BE2C (cell line): ENCODE results near the gene ZNF331.

Experiments used
- DNase-seq: peaks from one replicate; pipeline ENCODE4 v3.0.0-alpha.2; 2020
- H3K27me3 ChIP-seq: fragments of 250-450 bp; sonication (Bioruptor Pico); 2 replicates; pipeline ENCODE4 v1.5.1; 2020; ENCODE audit warnings: mild to moderate bottlenecking
- H3K36me3 ChIP-seq: fragments of 250-450 bp; sonication (Bioruptor Pico); 2 replicates; pipeline ENCODE4 v1.5.1; 2020; ENCODE audit warnings: mild to moderate bottlenecking
- H3K4me1 ChIP-seq: fragments of 250-450 bp; sonication (Bioruptor Pico); 2 replicates; pipeline ENCODE4 v1.5.1; 2020
- H3K4me3 ChIP-seq: 2 replicates; pipeline ENCODE4 v1.5.1; 2011; ENCODE audit warnings: low read depth, low read length
- H3K9me3 ChIP-seq: fragments of 250-450 bp; sonication (Bioruptor Pico); 2 replicates; pipeline ENCODE4 v1.5.1; 2020
- CTCF ChIP-seq: IDR thresholded peaks from 2 replicates; pipeline ENCODE4 v1.5.1; 2012; ENCODE audit warnings: mild to moderate bottlenecking, low read depth, low read length

Gene ZNF331

GRCh38 chr19:53576941-53577653, 39.2 kb downstream of the ZNF331 start:
- Histone ChIP-seq H3K4me3 (no peak overlapping the region), H3K27me3 (no peaks in the 10 kb centered on the region), H3K36me3 (peaks cover 37% of the 10 kb centered on the region), H3K4me1 (no peaks in the 10 kb centered on the region), H3K9me3 (peaks cover 3% of the 10 kb centered on the region)
- no peak for DNase-seq
- no peak for TF ChIP-seq CTCF

DNA sequence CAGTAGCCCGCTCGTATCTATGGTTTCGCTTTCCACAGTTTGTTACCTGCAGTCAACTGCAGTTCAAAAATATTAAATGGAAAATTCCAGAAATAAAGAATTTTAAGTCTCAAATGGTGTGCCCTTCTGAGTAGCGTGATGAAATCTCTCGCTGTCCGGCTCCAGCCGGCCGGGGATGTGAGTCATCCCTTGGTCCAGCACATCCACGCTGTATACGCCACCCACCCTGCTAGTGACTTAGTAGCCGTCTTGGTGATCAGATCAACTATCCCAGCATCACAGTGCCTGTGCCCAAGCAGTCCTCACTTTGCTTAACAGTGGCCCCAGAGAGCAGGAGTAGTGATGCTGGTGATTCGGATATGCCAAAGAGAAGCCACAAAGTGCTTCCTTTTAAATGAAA, 40.0 kb downstream of the ZNF331 start:
- Histone ChIP-seq H3K36me3 (peaks cover 36% of the 10 kb centered on the region), H3K4me1 (no peaks in the 10 kb centered on the region), H3K27me3 (no peaks in the 10 kb centered on the region), H3K4me3 (no peak overlapping the region), H3K9me3 (peaks cover 3% of the 10 kb centered on the region)
- TF ChIP-seq CTCF, result no peak
- no peak for DNase-seq

GRCh38 chr19:53579518-53579917, 41.6 kb downstream of the ZNF331 start:
- Histone ChIP-seq H3K4me1 (no peaks in the 10 kb centered on the region), H3K9me3 (peaks cover 3% of the 10 kb centered on the region), H3K36me3 (peaks cover 32% of the 10 kb centered on the region), H3K27me3 (no peaks in the 10 kb centered on the region), H3K4me3 (no peak overlapping the region)
- TF ChIP-seq CTCF, result no peak
- no peak for DNase-seq

DNA sequence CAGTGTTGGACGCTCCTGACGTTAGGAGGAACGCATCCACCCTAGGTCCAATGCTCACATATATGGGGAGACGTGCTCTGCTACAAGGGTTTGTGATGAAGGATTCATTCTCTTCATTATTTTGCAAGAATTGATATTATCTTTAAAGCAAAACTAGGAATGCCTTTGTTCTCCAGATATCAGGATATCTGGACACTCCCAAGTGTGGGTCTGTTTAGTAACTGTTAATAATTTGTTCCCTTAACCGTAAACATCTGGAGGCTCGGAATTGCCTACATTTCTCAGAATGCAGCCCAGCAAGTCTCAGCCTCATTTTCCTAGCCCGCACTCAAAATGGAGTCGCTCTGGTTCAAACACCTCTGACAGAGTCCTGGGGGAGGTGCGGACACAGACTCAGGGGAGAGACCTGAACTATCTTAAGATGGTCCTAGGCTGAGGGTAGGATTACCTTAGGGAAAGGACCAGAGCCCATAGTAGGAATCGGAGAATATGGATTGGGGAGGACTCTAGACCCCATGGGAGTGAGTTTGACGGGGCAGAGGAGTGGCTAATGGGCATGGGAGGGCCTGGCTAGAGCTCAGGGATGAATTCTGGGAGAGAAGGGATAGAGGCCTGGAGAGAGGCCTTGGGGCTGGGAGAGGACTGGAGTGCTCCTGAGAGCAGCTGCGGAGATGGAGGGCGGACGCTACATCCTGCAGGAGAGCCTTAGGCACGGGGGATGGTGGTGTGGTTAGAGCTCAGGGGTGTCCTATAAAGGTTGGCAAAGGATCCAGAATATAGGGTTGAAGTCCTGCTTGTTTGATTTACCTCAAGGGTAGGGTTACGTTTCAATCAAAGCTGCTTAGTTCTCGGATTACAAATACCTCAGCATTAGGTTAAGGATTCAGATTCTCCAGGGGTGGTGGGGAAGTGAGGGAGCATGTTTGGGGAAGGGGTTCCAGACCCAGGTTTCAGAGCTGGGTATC, 43.2 kb downstream of the ZNF331 start:
- peaks cover 3% of the 10 kb centered on the region for H3K9me3 ChIP-seq
- H3K36me3 ChIP-seq, result peaks cover 26% of the 10 kb centered on the region
- TF ChIP-seq CTCF, result no peak
- H3K4me3 ChIP-seq, result no peak overlapping the region
- no peaks in the 10 kb centered on the region for H3K4me1 ChIP-seq
- H3K27me3 ChIP-seq, result no peaks in the 10 kb centered on the region
- no peak for DNase-seq

GRCh38 chr19:53581871-53582279, 43.9 kb downstream of the ZNF331 start:
- Histone ChIP-seq H3K4me3 (no peak overlapping the region), H3K9me3 (peaks cover 3% of the 10 kb centered on the region), H3K4me1 (no peaks in the 10 kb centered on the region), H3K36me3 (peaks cover 19% of the 10 kb centered on the region), H3K27me3 (no peaks in the 10 kb centered on the region)
- DNase-seq, result no peak
- TF ChIP-seq CTCF, result no peak
